Osteocyte (in vitro differentiated cells): ENCODE results near the gene IFITM10. TPM values are rescaled to one million over a fixed set of nuclear protein-coding genes. Genes with fewer than 3 reads are reported as not detected.

Experiments
- DNase-seq: peaks from one replicate; pipeline ENCODE4 v3.0.0; 2021; ENCODE audit warnings: mixed read lengths; ENCODE audit not compliant: unreplicated experiment; ENCODE audit errors: extremely low spot score
- H3K27ac Mint-ChIP-seq: one replicate; pipeline ENCODE4 v1.8.0; 2021; ENCODE audit warnings: mild to moderate bottlenecking, mixed read lengths; ENCODE audit not compliant: unreplicated experiment
- H3K27me3 Mint-ChIP-seq: one replicate; pipeline ENCODE4 v1.8.0; 2021; ENCODE audit warnings: mixed read lengths; ENCODE audit not compliant: unreplicated experiment
- H3K36me3 Mint-ChIP-seq: one replicate; pipeline ENCODE4 v1.8.0; 2021; ENCODE audit warnings: mixed read lengths; ENCODE audit not compliant: unreplicated experiment
- H3K4me1 Mint-ChIP-seq: one replicate; pipeline ENCODE4 v1.8.0; 2021; ENCODE audit warnings: mixed read lengths; ENCODE audit not compliant: unreplicated experiment
- H3K4me3 Mint-ChIP-seq: one replicate; pipeline ENCODE4 v1.8.0; 2021; ENCODE audit warnings: mild to moderate bottlenecking, moderate library complexity, mixed read lengths; ENCODE audit not compliant: unreplicated experiment
- H3K9me3 Mint-ChIP-seq: one replicate; pipeline ENCODE4 v1.8.0; 2021; ENCODE audit warnings: mixed read lengths; ENCODE audit not compliant: unreplicated experiment
- total RNA-seq: library from RNA; stranded (reverse); gene quantifications from 2 replicates; pipeline ENCODE4 v1.2.1, GENCODE V29; 2021
- TF ChIP-seq, protein P1 (sequence below): fragments of 200-600 bp; sonication (generic); IDR thresholded peaks from 2 replicates; pipeline ENCODE4 v1.5.0; 2021; ENCODE audit warnings: antibody characterized with exemption, mild to moderate bottlenecking, moderate library complexity

The IFITM10 gene
- total RNA-seq, 1 donor from 2014 or later, result 24.0 TPM

- H3K36me3 Mint-ChIP-seq, result no peaks in the 10 kb centered on the region
- peaks cover 14% of the 10 kb centered on the region for H3K9me3 Mint-ChIP-seq
- H3K27me3 Mint-ChIP-seq, result peaks cover 52% of the 10 kb centered on the region
- H3K4me3 Mint-ChIP-seq, result no peak overlapping the region
- TF ChIP-seq, protein P1, sequence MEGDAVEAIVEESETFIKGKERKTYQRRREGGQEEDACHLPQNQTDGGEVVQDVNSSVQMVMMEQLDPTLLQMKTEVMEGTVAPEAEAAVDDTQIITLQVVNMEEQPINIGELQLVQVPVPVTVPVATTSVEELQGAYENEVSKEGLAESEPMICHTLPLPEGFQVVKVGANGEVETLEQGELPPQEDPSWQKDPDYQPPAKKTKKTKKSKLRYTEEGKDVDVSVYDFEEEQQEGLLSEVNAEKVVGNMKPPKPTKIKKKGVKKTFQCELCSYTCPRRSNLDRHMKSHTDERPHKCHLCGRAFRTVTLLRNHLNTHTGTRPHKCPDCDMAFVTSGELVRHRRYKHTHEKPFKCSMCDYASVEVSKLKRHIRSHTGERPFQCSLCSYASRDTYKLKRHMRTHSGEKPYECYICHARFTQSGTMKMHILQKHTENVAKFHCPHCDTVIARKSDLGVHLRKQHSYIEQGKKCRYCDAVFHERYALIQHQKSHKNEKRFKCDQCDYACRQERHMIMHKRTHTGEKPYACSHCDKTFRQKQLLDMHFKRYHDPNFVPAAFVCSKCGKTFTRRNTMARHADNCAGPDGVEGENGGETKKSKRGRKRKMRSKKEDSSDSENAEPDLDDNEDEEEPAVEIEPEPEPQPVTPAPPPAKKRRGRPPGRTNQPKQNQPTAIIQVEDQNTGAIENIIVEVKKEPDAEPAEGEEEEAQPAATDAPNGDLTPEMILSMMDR, result no peak
- H3K4me1 Mint-ChIP-seq, result peaks cover 2% of the 10 kb centered on the region
- no peak overlapping the region for H3K27ac Mint-ChIP-seq
- DNase-seq, result no peak
Observed at GRCh38 chr11:1735271-1735670, 15.1 kb downstream of the IFITM10 start.

DNA sequence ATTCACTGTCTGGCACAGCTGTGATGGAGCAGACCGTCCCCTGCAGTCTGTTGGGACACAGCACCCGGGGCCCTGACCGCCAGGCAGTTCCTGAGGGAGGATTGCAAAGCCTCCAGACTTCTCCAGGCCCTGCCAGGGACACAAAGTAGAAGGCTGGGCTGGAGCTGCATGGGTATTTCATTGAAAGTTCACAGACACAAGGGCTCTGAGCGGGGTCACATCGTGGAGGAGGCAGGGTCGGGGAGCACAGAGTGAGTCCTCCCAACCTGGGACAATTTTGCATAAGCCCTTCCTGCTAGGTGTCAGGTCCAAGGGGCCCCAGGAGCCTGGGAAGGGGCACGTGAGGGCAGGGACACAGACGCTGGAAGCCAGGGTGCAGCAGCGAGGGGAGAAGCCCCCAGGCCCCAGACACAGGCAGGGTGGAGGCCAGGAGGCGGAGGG is 15.7 kb downstream of the IFITM10 start:
- Mint-ChIP-seq H3K36me3 (no peaks in the 10 kb centered on the region), H3K4me3 (no peak overlapping the region), H3K9me3 (peaks cover 14% of the 10 kb centered on the region), H3K4me1 (peaks cover 2% of the 10 kb centered on the region), H3K27me3 (peaks cover 57% of the 10 kb centered on the region), H3K27ac (no peak overlapping the region)
- DNase-seq, result no peak
- TF ChIP-seq, protein P1, result no peak

DNA sequence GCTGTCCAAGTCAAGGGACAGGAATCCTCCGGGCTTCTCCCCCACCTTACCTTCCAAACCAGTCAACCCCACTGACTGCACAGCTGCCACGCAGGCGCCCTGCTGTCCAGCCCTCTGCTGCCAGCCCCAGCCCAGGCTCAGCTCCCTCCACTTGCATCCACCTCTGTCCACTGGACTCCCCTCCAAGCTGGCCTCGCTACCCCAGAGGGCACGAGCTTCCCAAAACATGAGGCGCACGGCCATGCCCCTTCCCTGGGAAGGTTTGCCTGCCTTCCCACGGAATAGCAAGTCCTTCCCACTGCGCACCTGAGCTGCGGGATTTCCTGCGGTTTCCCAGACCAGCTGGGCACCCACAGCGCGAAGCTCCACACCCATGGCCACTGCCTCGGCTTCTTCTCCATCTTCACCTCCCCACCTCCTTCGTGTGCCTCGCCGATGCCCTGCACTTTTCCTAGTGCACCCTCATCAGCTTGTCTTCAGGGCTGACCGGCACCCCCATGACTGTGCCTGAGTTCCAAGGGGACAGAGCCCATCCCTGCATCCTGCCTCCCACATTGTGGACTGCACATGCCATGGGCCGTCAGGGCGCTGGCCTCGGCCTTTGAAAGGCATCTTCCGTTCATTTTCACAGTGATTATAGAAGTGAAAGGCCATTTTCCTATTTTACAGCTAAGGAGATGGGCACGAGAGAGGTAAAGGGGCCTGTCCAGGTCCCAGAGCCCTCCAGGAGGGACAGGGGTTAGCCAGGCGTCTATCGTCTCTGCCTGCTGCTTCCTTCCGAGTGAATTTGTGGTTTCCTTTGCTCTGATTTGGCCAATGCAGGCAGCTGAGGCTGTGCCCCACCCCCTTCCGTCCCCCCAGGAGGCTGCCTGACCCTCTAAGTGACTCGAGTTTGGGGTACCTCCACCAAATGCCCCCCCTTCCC is 16.4 kb downstream of the IFITM10 start:
- Mint-ChIP-seq H3K9me3 (peaks cover 14% of the 10 kb centered on the region), H3K27me3 (peaks cover 53% of the 10 kb centered on the region), H3K27ac (no peak overlapping the region), H3K4me3 (no peak overlapping the region), H3K36me3 (no peaks in the 10 kb centered on the region), H3K4me1 (peaks cover 2% of the 10 kb centered on the region)
- TF ChIP-seq, protein P1, result no peak
- DNase-seq, result no peak

- no peak overlapping the region for H3K4me3 Mint-ChIP-seq
- DNase-seq, result no peak
- no peaks in the 10 kb centered on the region for H3K36me3 Mint-ChIP-seq
- peaks cover 10% of the 10 kb centered on the region for H3K9me3 Mint-ChIP-seq
- TF ChIP-seq, protein P1, result no peak
- H3K27ac Mint-ChIP-seq, result no peak overlapping the region
- peaks cover 56% of the 10 kb centered on the region for H3K27me3 Mint-ChIP-seq
- H3K4me1 Mint-ChIP-seq, result peaks cover 2% of the 10 kb centered on the region
Observed at GRCh38 chr11:1733009-1733715, 17.2 kb downstream of the IFITM10 start.
